Adrenal gland (tissue), 5 donors: ENCODE data around the gene GCH1.

ENCODE experiments used
- POLR2A ChIP-seq, 2 donors: fragments of 450-650 bp; IDR thresholded peaks; one replicate each; pipeline ENCODE4 v1.6.1; 2017; ENCODE audit warnings: antibody characterized with exemption in 2 of 2, mild to moderate bottlenecking in 2 of 2, moderate library complexity in 1 of 2
- TF ChIP-seq, protein P1 (sequence below), 6 experiments: fragments of 450-650 bp in 4 of 6; fragments of 200-600 bp in 2 of 6; sonication (generic) in 1 of 6; IDR thresholded peaks; 1 replicate in 5 of 6; 2 replicates in 1 of 6; pipeline versions ENCODE4 v1.5.1 to v1.8.0; 2016 to 2021; ENCODE audit warnings: antibody characterized with exemption in 6 of 6, mild to moderate bottlenecking in 2 of 6, moderate library complexity in 1 of 6
- donor health status: DM: no; HTN: no; CAD: no.

GRCh38 chr14:54838931-54839512, 63.6 kb downstream of the GCH1 start:
- TF ChIP-seq, protein P1, sequence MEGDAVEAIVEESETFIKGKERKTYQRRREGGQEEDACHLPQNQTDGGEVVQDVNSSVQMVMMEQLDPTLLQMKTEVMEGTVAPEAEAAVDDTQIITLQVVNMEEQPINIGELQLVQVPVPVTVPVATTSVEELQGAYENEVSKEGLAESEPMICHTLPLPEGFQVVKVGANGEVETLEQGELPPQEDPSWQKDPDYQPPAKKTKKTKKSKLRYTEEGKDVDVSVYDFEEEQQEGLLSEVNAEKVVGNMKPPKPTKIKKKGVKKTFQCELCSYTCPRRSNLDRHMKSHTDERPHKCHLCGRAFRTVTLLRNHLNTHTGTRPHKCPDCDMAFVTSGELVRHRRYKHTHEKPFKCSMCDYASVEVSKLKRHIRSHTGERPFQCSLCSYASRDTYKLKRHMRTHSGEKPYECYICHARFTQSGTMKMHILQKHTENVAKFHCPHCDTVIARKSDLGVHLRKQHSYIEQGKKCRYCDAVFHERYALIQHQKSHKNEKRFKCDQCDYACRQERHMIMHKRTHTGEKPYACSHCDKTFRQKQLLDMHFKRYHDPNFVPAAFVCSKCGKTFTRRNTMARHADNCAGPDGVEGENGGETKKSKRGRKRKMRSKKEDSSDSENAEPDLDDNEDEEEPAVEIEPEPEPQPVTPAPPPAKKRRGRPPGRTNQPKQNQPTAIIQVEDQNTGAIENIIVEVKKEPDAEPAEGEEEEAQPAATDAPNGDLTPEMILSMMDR (IDR thresholded peaks at IDR 0.05), result no peak
- no peak for TF ChIP-seq POLR2A (IDR thresholded peaks at IDR 0.05)
